Fibroblast of lung (primary cell): ENCODE data around the gene TBX4. TPM values are rescaled to one million over a fixed set of nuclear protein-coding genes. Genes with fewer than 3 reads are reported as not detected.

Experiments used
- DNase-seq, 2 donors: peaks; one replicate each; pipeline versions ENCODE4 v3.0.0 to v3.0.0-alpha.2; 2010; ENCODE audit warnings: low read depth in 2 of 2
- H2AFZ ChIP-seq: 2 replicates; pipeline ENCODE4 v1.5.1; 2012; ENCODE audit warnings: low read length, control low read depth, inconsistent platforms
- H3K27ac ChIP-seq: 2 replicates; pipeline ENCODE4 v1.5.1; 2011; ENCODE audit warnings: low read length, control low read depth; ENCODE audit not compliant: insufficient read depth
- H3K27me3 ChIP-seq: 2 replicates; pipeline ENCODE4 v1.5.1; 2011; ENCODE audit warnings: mild to moderate bottlenecking, low read length; ENCODE audit not compliant: control insufficient read depth, insufficient read depth
- H3K36me3 ChIP-seq: 2 replicates; pipeline ENCODE4 v1.5.1; 2011; ENCODE audit warnings: low read length; ENCODE audit not compliant: control insufficient read depth, insufficient read depth
- H3K4me1 ChIP-seq: 2 replicates; pipeline ENCODE4 v1.5.1; 2011; ENCODE audit warnings: low read length; ENCODE audit not compliant: control insufficient read depth, insufficient read depth; ENCODE audit errors: extremely low read depth
- H3K4me2 ChIP-seq: 2 replicates; pipeline ENCODE4 v1.5.1; 2011; ENCODE audit warnings: low read length, control low read depth; ENCODE audit not compliant: insufficient read depth; ENCODE audit errors: extremely low read depth
- H3K4me3 ChIP-seq, 4 experiments: fragments of 200-600 bp in 1 of 4; sonication (generic) in 1 of 4; replicated peaks in 1 of 4; 2 replicates each; pipeline ENCODE4 v1.5.1; 2011 to 2016; ENCODE audit warnings: low read length in 4 of 4, low read depth in 3 of 4, mild to moderate bottlenecking in 3 of 4, control low read depth in 2 of 4, inconsistent platforms in 1 of 4, mixed read lengths in 1 of 4; ENCODE audit not compliant: insufficient read depth in 1 of 4; ENCODE audit errors: control extremely low read depth in 1 of 4
- H3K79me2 ChIP-seq: 2 replicates; pipeline ENCODE4 v1.5.1; 2012; ENCODE audit warnings: mild to moderate bottlenecking, low read length, inconsistent platforms; ENCODE audit not compliant: control insufficient read depth, insufficient read depth
- H3K9ac ChIP-seq: 2 replicates; pipeline ENCODE4 v1.5.1; 2011; ENCODE audit warnings: mild to moderate bottlenecking, low read length, control low read depth; ENCODE audit not compliant: insufficient read depth
- H3K9me3 ChIP-seq: 2 replicates; pipeline ENCODE4 v1.5.1; 2012; ENCODE audit warnings: low read depth, low read length; ENCODE audit not compliant: control insufficient read depth, insufficient read depth
- H4K20me1 ChIP-seq: 2 replicates; pipeline ENCODE4 v1.5.1; 2011; ENCODE audit warnings: low read length; ENCODE audit not compliant: control insufficient read depth, insufficient read depth; ENCODE audit errors: extremely low read depth
- CTCF ChIP-seq, 2 donors: IDR thresholded peaks in 1 of 2; conservative IDR thresholded peaks in 1 of 2; 1 replicate in 1 of 2; 2 replicates in 1 of 2; pipeline ENCODE4 v1.5.1; 2011 to 2012; ENCODE audit warnings: low read length in 2 of 2, control low read depth in 1 of 2, inconsistent platforms in 1 of 2, low read depth in 1 of 2, mild to moderate bottlenecking in 1 of 2
- EZH2 ChIP-seq: IDR thresholded peaks from 2 replicates; pipeline ENCODE4 v1.5.1; 2012; ENCODE audit warnings: low read length, control low read depth, mild to moderate bottlenecking; ENCODE audit errors: missing control alignments
- polyA plus RNA-seq, 2 donors: library from polyadenylated mRNA; depleted of rRNA in 1 of 2; stranded (reverse) in 1 of 2; unstranded in 1 of 2; fragments of >200 nt; gene quantifications; 2 replicates each; pipeline ENCODE4 v1.2.1, GENCODE V29; 2011 to 2012; ENCODE audit warnings: missing spikeins in 1 of 2
- total RNA-seq: library from RNA; depleted of rRNA; stranded (reverse); fragments of >200 nt; gene quantifications from 2 replicates; pipeline ENCODE4 v1.2.1, GENCODE V29; 2014

The TBX4 gene
- total and polyA plus RNA-seq, 2 donors (not counting 1 experiment from before 2014, with no cell fraction given), result 44.1 to 93.9 TPM

- no peaks in the 10 kb centered on the region for H3K27me3 ChIP-seq
- no peak overlapping the region for H2AFZ ChIP-seq
- DNase-seq, result no peak
- TF ChIP-seq CTCF (conservative IDR thresholded peaks at IDR 0.05 in 1 of 2, IDR thresholded peaks at IDR 0.05 in 1 of 2; ENCODE audit: low read depth in 1 of 2, low read length in 2 of 2) (no peak), EZH2 (no peak)
- no peaks in the 10 kb centered on the region for H3K79me2 ChIP-seq
- H3K9me3 ChIP-seq, result no peaks in the 10 kb centered on the region
- no peaks in the 10 kb centered on the region for H4K20me1 ChIP-seq
- no peak overlapping the region for H3K27ac ChIP-seq
- peaks cover 10% of the 10 kb centered on the region for H3K36me3 ChIP-seq
- H3K4me3 ChIP-seq, result no peak overlapping the region
- peaks cover 30% of the 10 kb centered on the region for H3K4me1 ChIP-seq
- no peak overlapping the region for H3K9ac ChIP-seq
- no peak overlapping the region for H3K4me2 ChIP-seq
These were observed 35.2 kb downstream of the TBX4 start for GRCh38 chr17:61487161-61487988.

DNA sequence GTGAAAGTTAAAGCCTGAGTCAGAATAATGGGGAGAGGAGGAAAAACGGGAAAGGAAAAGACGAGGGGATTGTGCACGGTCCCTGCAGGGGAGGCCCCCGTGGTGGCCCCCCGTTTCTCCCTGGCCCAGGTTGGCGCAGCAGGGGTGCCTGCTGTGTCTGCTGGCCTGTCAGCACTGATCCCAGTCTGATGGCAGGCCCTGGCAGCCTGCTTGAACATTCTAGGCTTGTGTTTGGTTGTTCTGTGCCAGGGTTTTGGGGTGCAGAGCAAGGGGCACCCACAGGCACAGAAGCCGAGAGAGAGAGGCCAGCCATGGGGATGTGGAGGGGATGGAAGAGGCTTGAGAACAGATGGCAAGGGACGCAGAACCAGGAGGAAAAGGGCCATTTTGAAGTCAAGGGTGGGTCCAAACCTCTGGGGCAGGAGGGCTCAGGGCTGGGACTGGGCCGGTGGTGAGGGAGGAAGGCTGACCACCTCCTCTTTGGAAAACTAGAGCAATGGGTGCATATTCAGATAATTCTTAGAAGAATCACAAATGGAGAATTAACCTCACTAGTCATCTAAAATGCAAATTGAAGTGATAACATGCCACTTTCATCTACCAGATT is 35.9 kb downstream of the TBX4 start:
- H3K9me3 ChIP-seq, result no peaks in the 10 kb centered on the region
- H3K4me3 ChIP-seq, result no peak overlapping the region
- H4K20me1 ChIP-seq, result no peaks in the 10 kb centered on the region
- H3K4me2 ChIP-seq, result no peak overlapping the region
- H3K4me1 ChIP-seq, result peaks cover 32% of the 10 kb centered on the region
- H3K9ac ChIP-seq, result no peak overlapping the region
- TF ChIP-seq EZH2 (no peak), CTCF (conservative IDR thresholded peaks at IDR 0.05 in 1 of 2, IDR thresholded peaks at IDR 0.05 in 1 of 2; ENCODE audit: low read depth in 1 of 2, low read length in 2 of 2) (no peak)
- no peak overlapping the region for H3K27ac ChIP-seq
- no peaks in the 10 kb centered on the region for H3K27me3 ChIP-seq
- no peak overlapping the region for H2AFZ ChIP-seq
- H3K36me3 ChIP-seq, result peaks cover 6% of the 10 kb centered on the region
- H3K79me2 ChIP-seq, result no peaks in the 10 kb centered on the region
- no peak for DNase-seq

GRCh38 chr17:61488878-61489718 is 36.9 kb downstream of the TBX4 start:
- no peak for TF ChIP-seq CTCF (conservative IDR thresholded peaks at IDR 0.05 in 1 of 2, IDR thresholded peaks at IDR 0.05 in 1 of 2; ENCODE audit: low read depth in 1 of 2, low read length in 2 of 2)
- TF ChIP-seq EZH2, result no peak
- Histone ChIP-seq H3K9me3 (no peaks in the 10 kb centered on the region), H3K9ac (no peak overlapping the region)

More at GRCh38 chr17:61488878-61489718, 36.9 kb downstream of the TBX4 start:
- Histone ChIP-seq H2AFZ (no peak overlapping the region), H3K27me3 (no peaks in the 10 kb centered on the region), H3K4me1 (peaks cover 29% of the 10 kb centered on the region), H3K4me2 (no peak overlapping the region), H4K20me1 (no peaks in the 10 kb centered on the region), H3K79me2 (no peaks in the 10 kb centered on the region), H3K36me3 (peaks cover 4% of the 10 kb centered on the region), H3K27ac (no peak overlapping the region), H3K4me3 (no peak overlapping the region)
- no peak for DNase-seq
